Measurements from ENCODE around the gene IQCN. TPM values are rescaled to one million over a fixed set of nuclear protein-coding genes. Genes with fewer than 3 reads are reported as not detected.

IQCN gene
- total and polyA plus RNA-seq, 2 experiments from 2014 or later: 0.35 TPM; not detected in 1

- Histone ChIP-seq H3K4me2 (peak overlapping the region; percentile 94), H3K9me2 (ENCODE audit: insufficient read depth) (no peaks in the 10 kb centered on the region), H3K4me3 (peak overlapping the region; percentile 92), H3F3A (replicated peaks; ENCODE audit: low read depth) (peaks cover 27% of the 10 kb centered on the region), H4K20me1 (replicated peaks; ENCODE audit: insufficient read depth) (no peaks in the 10 kb centered on the region), H3K36me3 (ENCODE audit: insufficient read depth) (no peaks in the 10 kb centered on the region), H3K27ac (ENCODE audit: low read depth) (peak overlapping the region; percentile 98), H3K4me1 (ENCODE audit: insufficient read depth) (peaks cover 48% of the 10 kb centered on the region), H2AFZ (peak overlapping the region; percentile 94), H3K27me3 (ENCODE audit: insufficient read depth) (no peaks in the 10 kb centered on the region), H3K79me2 (replicated peaks; ENCODE audit: insufficient read depth) (no peaks in the 10 kb centered on the region; the same call in 1 of the 2 replicates)
- peak; percentile 47 for ATAC-seq
- Mint-ChIP-seq H3K27me3 (ENCODE audit: insufficient read depth, low read depth, poor library complexity) (peaks cover 23% of the 10 kb centered on the region), H3K27ac (peak overlapping the region; percentile 92), H3K4me1 (peaks cover 34% of the 10 kb centered on the region), H3K9me3 (peaks cover 2% of the 10 kb centered on the region; the same call in 1 of the 3 replicates), H3K4me3 (peak overlapping the region; percentile 86), H3K36me3 (ENCODE audit: low read depth) (no peaks in the 10 kb centered on the region)
- TF ChIP-seq CREB1 (CRISPR knock-in tag; IDR thresholded peaks at IDR 0.05; ENCODE audit: low read depth): peak; percentile 29; the same call in 1 of the 2 replicates
- no peak for TF ChIP-seq EZH2phosphoT487 (IDR thresholded peaks at IDR 0.05; ENCODE audit: unreplicated experiment)
- 0 out of 2 replicates have a peak, but pooled peaks have one; percentile 18 for TF ChIP-seq POLR2AphosphoS5 (IDR thresholded peaks at IDR 0.05; ENCODE audit: low read depth)
- DNase-seq (ENCODE audit: low spot score): peak; percentile 97
Observed at GRCh38 chr19:18292810-18293641, 18.8 kb upstream of the IQCN start.

GRCh38 chr19:18292462-18292809 is 18.2 kb upstream of the IQCN start:
- peak; percentile 10 for ATAC-seq
- Histone ChIP-seq H3K9me2 (ENCODE audit: insufficient read depth) (no peaks in the 10 kb centered on the region), H3K4me3 (peak overlapping the region; percentile 92), H3K27me3 (ENCODE audit: insufficient read depth) (no peaks in the 10 kb centered on the region; the same call in 1 of the 2 replicates), H3K79me2 (replicated peaks; ENCODE audit: insufficient read depth) (no peaks in the 10 kb centered on the region; the same call in 1 of the 2 replicates), H2AFZ (no peak overlapping the region), H3F3A (replicated peaks; ENCODE audit: low read depth) (peaks cover 27% of the 10 kb centered on the region), H3K4me2 (peak overlapping the region; percentile 94), H4K20me1 (replicated peaks; ENCODE audit: insufficient read depth) (no peaks in the 10 kb centered on the region), H3K36me3 (ENCODE audit: insufficient read depth) (no peaks in the 10 kb centered on the region), H3K4me1 (ENCODE audit: insufficient read depth) (peaks cover 47% of the 10 kb centered on the region), H3K27ac (ENCODE audit: low read depth) (peak overlapping the region; percentile 98)
- DNase-seq (ENCODE audit: low spot score): peak; percentile 70
- Mint-ChIP-seq H3K27me3 (ENCODE audit: insufficient read depth, low read depth, poor library complexity) (peaks cover 25% of the 10 kb centered on the region), H3K4me1 (peaks cover 35% of the 10 kb centered on the region), H3K36me3 (ENCODE audit: low read depth) (no peaks in the 10 kb centered on the region), H3K27ac (peak overlapping the region; percentile 92), H3K9me3 (peaks cover 2% of the 10 kb centered on the region; the same call in 1 of the 3 replicates), H3K4me3 (peak overlapping the region; percentile 86)
- no peak for TF ChIP-seq JUNB (IDR thresholded peaks at IDR 0.05; ENCODE audit: unreplicated experiment)
- no peak for TF ChIP-seq POLR2AphosphoS5 (IDR thresholded peaks at IDR 0.05; ENCODE audit: low read depth)
- no peak for TF ChIP-seq CREB1 (CRISPR knock-in tag; IDR thresholded peaks at IDR 0.05; ENCODE audit: low read depth)
- TF ChIP-seq CTCF (conservative IDR thresholded peaks at IDR 0.05; ENCODE audit: low read depth in 2 of 2): no peak
- no peak for TF ChIP-seq ZNF462 (CRISPR knock-in tag; IDR thresholded peaks at IDR 0.05)
- TF ChIP-seq EZH2 (IDR thresholded peaks at IDR 0.05; ENCODE audit: low read depth, unreplicated experiment): no peak
- no peak for TF ChIP-seq ZNF331 (CRISPR knock-in tag; IDR thresholded peaks at IDR 0.05; ENCODE audit: low read depth)
- TF ChIP-seq ZNF114 (CRISPR knock-in tag; IDR thresholded peaks at IDR 0.05): no peak
